OCI-LY3 (cell line): ENCODE measurements around the gene TTC7B.

Experiments used
- H2AFZ ChIP-seq: fragments of 200-600, 300-600 bp; shearing (Covaris generic); 2 replicates; pipeline ENCODE4 v1.6.0; 2014; ENCODE audit warnings: antibody characterized with exemption, low read depth, low read length
- H3K27ac ChIP-seq: fragments of 200-600, 300-600 bp; sonication (generic); 2 replicates; pipeline ENCODE4 v1.5.1; 2014; ENCODE audit warnings: mild to moderate bottlenecking, low read length, moderate library complexity, mixed read lengths
- H3K27me3 ChIP-seq: fragments of 200-600, 300-600 bp; sonication (generic); 2 replicates; pipeline ENCODE4 v1.6.1; 2014; ENCODE audit warnings: low read depth, low read length, mixed read lengths
- H3K36me3 ChIP-seq: fragments of 200-600, 300-600 bp; sonication (generic); replicated peaks from 2 replicates; pipeline ENCODE3; 2014; ENCODE audit warnings: low read depth, low read length, mixed read lengths
- H3K4me1 ChIP-seq: fragments of 300-600, 200-600 bp; sonication (generic); 2 replicates; pipeline ENCODE4 v1.6.1; 2014; ENCODE audit warnings: low read length, mixed read lengths
- H3K4me2 ChIP-seq: fragments of 200-600, 300-600 bp; sonication (generic); 2 replicates; pipeline ENCODE4 v1.6.1; 2014; ENCODE audit warnings: low read length, mixed read lengths
- H3K4me3 ChIP-seq: fragments of 300-600, 200-600 bp; sonication (generic); 2 replicates; pipeline ENCODE4 v1.5.1; 2014; ENCODE audit warnings: antibody characterized with exemption, mild to moderate bottlenecking, low read length, moderate library complexity
- H3K79me2 ChIP-seq: fragments of 300-600, 200-600 bp; shearing (Covaris generic); 2 replicates; pipeline ENCODE4 v1.6.1; 2014; ENCODE audit warnings: mild to moderate bottlenecking, low read length, mixed read lengths
- H3K9ac ChIP-seq: fragments of 300-600, 200-600 bp; shearing (Covaris generic); 2 replicates; pipeline ENCODE4 v1.6.0; 2014; ENCODE audit warnings: mild to moderate bottlenecking, low read length, moderate library complexity
- H3K9me3 ChIP-seq: fragments of 200-600, 300-600 bp; shearing (Covaris generic); 2 replicates; pipeline ENCODE4 v1.6.1; 2014; ENCODE audit warnings: low read length, mixed read lengths; ENCODE audit not compliant: insufficient read depth
- H4K20me1 ChIP-seq: fragments of 200-600, 300-600 bp; sonication (generic); 2 replicates; pipeline ENCODE4 v1.6.1; 2016; ENCODE audit warnings: low read length, mixed read lengths; ENCODE audit not compliant: insufficient read depth
- EZH2phosphoT487 ChIP-seq: fragments of 200-600 bp; shearing (Covaris generic); IDR thresholded peaks from 2 replicates; pipeline ENCODE4 v1.6.1; 2018; ENCODE audit warnings: antibody characterized with exemption, mixed run types, low read depth
- TF ChIP-seq, protein P1 (sequence below): fragments of 200-600, 300-600 bp; sonication (generic); IDR thresholded peaks from 2 replicates; pipeline ENCODE4 v1.5.1; 2014; ENCODE audit warnings: antibody characterized with exemption, low read length, low read depth

The TTC7B gene

GRCh38 chr14:90561920-90562319 lies 254.3 kb downstream of the TTC7B start:
- Histone ChIP-seq H3K79me2 (no peaks in the 10 kb centered on the region), H4K20me1 (no peaks in the 10 kb centered on the region), H3K27me3 (no peaks in the 10 kb centered on the region), H3K27ac (no peak overlapping the region), H3K4me3 (no peak overlapping the region), H3K9ac (no peak overlapping the region), H3K36me3 (no peaks in the 10 kb centered on the region), H3K4me2 (no peak overlapping the region), H3K9me3 (no peaks in the 10 kb centered on the region), H2AFZ (no peak overlapping the region), H3K4me1 (no peaks in the 10 kb centered on the region)
- TF ChIP-seq, protein P1, sequence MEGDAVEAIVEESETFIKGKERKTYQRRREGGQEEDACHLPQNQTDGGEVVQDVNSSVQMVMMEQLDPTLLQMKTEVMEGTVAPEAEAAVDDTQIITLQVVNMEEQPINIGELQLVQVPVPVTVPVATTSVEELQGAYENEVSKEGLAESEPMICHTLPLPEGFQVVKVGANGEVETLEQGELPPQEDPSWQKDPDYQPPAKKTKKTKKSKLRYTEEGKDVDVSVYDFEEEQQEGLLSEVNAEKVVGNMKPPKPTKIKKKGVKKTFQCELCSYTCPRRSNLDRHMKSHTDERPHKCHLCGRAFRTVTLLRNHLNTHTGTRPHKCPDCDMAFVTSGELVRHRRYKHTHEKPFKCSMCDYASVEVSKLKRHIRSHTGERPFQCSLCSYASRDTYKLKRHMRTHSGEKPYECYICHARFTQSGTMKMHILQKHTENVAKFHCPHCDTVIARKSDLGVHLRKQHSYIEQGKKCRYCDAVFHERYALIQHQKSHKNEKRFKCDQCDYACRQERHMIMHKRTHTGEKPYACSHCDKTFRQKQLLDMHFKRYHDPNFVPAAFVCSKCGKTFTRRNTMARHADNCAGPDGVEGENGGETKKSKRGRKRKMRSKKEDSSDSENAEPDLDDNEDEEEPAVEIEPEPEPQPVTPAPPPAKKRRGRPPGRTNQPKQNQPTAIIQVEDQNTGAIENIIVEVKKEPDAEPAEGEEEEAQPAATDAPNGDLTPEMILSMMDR = no peak
- no peak for TF ChIP-seq EZH2phosphoT487

DNA sequence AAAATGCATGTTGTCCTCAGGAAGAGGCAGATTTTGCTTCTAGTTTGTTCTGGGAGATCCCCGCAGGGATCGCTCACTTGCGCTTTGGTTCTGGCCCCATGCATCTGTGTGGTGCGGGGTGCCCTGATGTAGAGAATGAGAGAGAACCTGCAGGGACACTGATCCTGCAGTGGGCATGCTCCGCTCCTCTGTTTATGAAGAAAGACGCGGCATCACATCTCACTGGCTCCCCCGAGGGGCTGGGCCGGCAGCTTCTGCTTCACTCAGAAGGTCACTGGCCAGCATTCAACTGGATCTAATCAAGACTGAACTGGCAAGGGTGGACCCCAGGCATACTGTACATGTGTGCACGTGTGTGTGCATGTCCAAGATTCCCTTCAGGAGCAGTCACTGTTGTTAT lies 255.2 kb downstream of the TTC7B start:
- H4K20me1 ChIP-seq = no peaks in the 10 kb centered on the region
- no peak overlapping the region for H3K4me3 ChIP-seq
- H3K4me1 ChIP-seq = no peaks in the 10 kb centered on the region
- no peak overlapping the region for H3K27ac ChIP-seq
- no peaks in the 10 kb centered on the region for H3K79me2 ChIP-seq
- H3K9ac ChIP-seq = no peak overlapping the region
- no peak overlapping the region for H3K4me2 ChIP-seq
- no peak overlapping the region for H2AFZ ChIP-seq
- H3K9me3 ChIP-seq = no peaks in the 10 kb centered on the region
- H3K36me3 ChIP-seq = no peaks in the 10 kb centered on the region
- TF ChIP-seq EZH2phosphoT487 = no peak
- TF ChIP-seq, protein P1 = no peak
- no peaks in the 10 kb centered on the region for H3K27me3 ChIP-seq

DNA sequence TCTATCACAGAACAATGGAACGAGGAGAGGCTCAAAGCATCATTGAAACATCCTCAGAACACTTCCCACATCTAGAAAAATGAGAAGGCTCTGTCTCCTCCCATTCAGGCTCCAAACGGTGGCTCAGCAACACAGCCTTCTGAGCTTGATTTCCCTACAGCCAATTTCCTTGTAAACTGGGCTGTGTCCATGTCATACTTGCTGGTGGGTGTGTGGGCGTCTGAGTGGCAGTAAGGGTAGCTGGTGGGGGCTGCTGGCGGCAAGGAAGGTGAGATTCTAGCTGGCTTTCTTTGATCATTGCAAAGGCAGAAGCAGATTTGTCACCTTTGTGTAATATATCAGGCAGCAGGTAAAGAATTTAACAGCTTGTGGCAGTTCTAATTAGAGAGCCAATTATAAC lies 255.7 kb downstream of the TTC7B start:
- Histone ChIP-seq H3K4me1 (no peaks in the 10 kb centered on the region), H3K4me2 (no peak overlapping the region), H3K9me3 (no peaks in the 10 kb centered on the region), H3K9ac (no peak overlapping the region), H3K27ac (no peak overlapping the region), H3K27me3 (no peaks in the 10 kb centered on the region), H3K36me3 (no peaks in the 10 kb centered on the region), H3K4me3 (no peak overlapping the region), H3K79me2 (no peaks in the 10 kb centered on the region), H2AFZ (no peak overlapping the region), H4K20me1 (no peaks in the 10 kb centered on the region)
- TF ChIP-seq EZH2phosphoT487 = no peak
- TF ChIP-seq, protein P1 = no peak

DNA sequence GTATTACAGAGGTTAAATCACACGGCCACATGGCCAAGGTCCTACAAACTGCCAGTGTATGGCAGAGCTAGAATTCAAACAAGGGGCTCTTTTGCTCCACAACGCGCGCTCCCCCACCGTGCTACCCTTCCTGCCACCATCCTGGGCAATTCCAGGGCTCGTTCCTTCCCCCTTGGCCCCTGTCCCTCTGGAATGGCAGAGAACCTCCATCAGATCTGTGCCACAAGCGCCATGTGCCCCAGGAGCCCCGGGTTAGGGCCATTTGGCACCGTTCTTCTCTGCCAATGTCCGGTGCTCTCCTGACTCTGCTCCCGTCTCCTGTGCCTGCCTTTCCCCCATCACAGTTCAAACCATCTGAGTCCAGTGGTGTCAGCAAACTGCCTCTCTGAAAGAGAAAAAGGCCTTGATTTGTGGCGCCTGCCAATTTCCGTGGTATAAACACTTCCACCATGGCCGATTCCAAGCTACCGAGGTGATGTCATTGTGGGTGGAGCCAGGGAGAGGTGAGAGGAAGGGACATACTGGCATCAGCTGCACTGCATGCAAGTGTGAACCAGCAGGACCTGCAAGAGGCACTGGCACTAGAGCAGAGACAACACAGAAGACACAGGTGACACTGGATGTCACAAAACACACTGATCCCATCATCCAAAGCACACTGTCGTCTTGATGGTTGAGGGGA lies 256.3 kb downstream of the TTC7B start:
- Histone ChIP-seq H3K4me3 (no peak overlapping the region), H3K27ac (no peak overlapping the region), H3K27me3 (no peaks in the 10 kb centered on the region), H3K79me2 (no peaks in the 10 kb centered on the region), H3K9ac (no peak overlapping the region), H4K20me1 (no peaks in the 10 kb centered on the region), H3K4me1 (no peaks in the 10 kb centered on the region), H3K4me2 (no peak overlapping the region), H2AFZ (no peak overlapping the region), H3K36me3 (no peaks in the 10 kb centered on the region), H3K9me3 (no peaks in the 10 kb centered on the region)
- no peak for TF ChIP-seq EZH2phosphoT487
- TF ChIP-seq, protein P1 = no peak
